ENCODE data around the gene TNKS2.

Gene TNKS2

DNA sequence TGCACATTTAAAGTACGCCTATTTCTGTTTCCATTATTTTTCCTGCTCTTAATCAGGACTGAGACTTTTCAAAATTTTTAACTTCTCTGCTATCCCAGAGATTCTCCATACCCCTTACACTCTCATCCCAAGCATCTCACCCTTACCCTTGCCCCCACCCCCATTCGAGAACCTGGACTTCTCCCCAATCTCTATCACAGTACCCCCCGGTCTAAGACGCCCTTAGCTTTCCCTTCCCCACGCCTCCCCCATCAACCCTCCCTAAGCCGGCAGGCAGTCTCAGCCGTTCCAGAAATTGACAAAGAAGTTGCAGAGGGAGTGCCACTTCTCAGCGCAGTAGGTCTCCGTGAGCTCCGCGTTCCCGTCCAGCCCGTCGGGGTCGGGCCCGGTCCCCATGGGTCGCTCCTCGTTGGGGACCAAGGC is 109.7 kb downstream of the TNKS2 start:
- in situ Hi-C loops (cut with MboI; ENCODE audit: low sequenced_read_pairs): no loop called here

DNA sequence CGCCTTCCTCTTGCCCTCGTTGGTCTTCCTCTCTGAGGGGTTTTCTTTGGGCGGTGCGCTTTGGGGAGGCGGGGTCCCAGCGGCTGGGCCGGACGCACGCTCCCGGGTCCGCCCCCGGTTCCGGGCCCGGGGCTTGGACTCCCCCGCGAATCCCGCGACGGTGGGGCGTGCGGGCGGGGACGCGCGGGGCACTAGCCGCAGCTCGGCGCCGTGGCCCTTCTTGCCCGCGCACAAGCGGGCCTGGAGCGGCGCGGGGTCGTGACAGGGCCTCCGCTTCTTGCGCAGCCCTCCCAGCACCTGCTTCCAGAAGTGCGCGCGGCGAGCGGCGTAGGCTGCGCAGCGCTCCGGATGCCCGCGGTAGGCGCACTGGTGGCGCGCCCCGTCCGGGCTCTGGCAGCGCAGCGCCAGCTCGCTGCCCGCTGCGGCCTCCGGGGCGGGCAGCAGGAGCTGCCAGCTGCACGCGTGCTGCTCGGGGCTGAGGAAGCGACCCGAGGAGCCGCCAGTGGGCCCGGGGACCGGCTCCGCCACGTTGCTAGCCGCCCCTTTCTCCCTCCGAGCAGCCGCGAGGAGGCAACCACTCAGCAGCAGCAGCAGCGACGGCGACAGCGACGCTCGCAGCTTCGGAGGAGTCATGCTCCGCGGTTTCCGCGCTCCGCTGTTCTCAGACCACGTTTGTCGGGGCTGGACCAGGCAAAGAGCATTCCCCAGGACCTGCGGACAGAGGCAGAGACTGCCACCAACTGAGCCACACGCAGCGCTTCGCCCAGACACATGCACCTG is 110.3 kb downstream of the TNKS2 start:
- in situ Hi-C loops (cut with MboI; ENCODE audit: low sequenced_read_pairs): no loop called here

DNA sequence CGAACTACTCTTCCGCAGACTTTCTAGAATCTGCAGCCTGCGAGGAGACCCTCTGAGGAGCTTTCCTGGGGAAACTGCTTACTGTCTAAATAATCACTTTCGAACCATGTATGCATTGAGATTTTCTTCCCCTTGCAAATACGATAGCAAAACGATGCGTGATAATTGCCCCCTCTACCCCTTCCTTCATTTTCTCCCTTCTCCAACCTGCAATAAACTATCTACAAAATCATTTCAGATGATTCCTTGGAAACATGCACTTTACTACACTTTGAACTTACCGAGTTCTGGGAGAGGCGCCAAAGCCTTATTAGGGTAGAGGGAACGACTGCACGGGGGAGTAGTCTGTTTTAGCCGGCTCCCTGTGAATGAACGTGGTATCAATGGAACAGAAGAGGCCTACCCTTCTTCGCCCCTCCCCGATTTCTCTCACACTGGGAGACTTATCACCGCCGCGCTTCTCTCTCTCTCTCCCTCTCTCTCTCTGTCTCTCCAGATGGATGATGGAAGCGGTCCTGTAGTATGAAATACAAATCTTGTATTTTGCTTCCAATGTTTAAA is 111.0 kb downstream of the TNKS2 start, which contains the start of gene FGFBP3:
Gene FGFBP3 (minus strand): TSS at position 370 of the 561 bp plus-strand sequence. CDS start 517 bp downstream, outside the sequence.
- in situ Hi-C loops (cut with MboI; ENCODE audit: low sequenced_read_pairs): no loop called here

DNA sequence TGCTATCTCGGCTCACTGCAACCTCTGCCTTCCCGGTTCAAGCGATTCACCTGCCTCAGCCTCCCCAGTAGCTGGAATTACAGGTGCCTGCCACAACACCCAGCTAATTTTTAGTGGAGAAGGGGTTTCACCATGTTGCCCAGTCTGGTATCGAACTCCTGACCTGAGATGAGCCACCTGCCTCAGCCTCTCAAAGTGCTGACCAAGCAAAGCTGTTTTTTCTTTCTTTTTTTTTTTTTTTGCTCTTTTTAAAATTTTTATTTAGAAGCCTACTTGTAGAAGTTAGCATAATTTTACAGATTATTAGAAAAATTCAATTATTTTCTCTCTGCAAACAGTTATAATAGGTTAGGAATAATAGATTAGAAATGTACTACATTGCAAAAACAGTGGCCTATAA is 112.2 kb downstream of the TNKS2 start:
- in situ Hi-C loops (cut with MboI; ENCODE audit: low sequenced_read_pairs): no loop called here

Measured in HL-60/S4 treated with retinoic acid at 250 ng/mL for 4 days and 3 days (cell line).